RPMI8226 (cell line): ENCODE results near the gene LARGE1.

Experiments used
- DNase-seq: peaks from one replicate; pipeline ENCODE4 v3.0.0-alpha.2; 2015

Gene LARGE1

DNA sequence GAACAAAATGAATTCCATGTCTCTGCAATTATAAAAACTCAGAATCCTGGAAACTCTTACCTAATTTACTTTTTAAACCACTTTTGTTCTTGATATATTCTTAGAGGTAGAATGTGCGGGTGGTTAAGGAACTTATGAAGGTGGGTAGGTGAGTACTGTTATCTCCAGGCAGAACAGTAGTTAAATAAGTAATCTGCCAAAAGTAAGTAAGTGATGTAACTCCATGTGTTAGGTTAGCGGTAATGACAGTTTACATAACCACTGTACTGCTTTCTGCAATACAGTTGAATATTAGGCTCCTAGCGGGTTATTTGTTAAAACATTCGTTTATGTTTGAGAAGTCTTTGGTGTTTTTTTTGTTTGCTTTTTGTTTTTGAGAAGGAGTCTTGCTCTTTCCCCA lies 7.1 kb downstream of the LARGE1 start:
- DNase-seq, result no peak

DNA sequence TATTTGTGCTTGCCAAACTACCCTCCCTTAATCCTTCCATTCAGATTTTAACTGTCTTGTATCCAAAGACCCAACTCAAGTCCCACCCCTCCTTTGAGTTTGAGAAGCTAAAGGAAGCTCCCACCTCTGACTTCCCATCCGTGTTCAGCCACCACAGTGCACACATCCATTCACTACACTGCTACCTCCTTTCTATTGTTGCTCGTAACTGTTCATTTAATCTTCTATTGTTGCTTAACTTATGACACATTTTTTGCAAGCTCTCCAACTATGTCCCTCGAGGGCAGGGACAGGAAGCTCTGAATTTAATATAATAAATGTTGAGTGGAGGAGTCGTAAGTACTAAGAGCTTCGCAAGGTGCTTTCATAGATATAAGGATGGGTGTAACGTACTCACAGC lies 10.4 kb downstream of the LARGE1 start:
- no peak for DNase-seq

DNA sequence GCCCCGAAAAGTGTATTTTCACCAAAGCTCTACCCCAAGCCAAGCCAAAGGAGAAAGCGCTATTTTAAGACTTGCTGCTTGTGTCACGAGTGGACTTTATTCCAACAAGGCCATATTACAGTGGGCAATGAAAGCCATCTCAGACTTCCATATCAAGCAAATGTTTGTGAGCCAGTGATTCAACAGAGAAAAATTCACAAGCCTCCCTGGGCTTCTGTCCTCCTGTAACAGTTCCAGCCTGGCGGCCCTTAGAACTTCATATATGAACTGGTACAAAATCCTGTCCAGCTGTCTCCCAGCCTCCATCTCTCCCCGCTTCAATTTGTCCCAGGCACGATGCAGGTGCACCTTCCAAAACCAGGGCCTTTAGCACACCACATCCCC lies 11.2 kb downstream of the LARGE1 start:
- DNase-seq, result no peak

DNA sequence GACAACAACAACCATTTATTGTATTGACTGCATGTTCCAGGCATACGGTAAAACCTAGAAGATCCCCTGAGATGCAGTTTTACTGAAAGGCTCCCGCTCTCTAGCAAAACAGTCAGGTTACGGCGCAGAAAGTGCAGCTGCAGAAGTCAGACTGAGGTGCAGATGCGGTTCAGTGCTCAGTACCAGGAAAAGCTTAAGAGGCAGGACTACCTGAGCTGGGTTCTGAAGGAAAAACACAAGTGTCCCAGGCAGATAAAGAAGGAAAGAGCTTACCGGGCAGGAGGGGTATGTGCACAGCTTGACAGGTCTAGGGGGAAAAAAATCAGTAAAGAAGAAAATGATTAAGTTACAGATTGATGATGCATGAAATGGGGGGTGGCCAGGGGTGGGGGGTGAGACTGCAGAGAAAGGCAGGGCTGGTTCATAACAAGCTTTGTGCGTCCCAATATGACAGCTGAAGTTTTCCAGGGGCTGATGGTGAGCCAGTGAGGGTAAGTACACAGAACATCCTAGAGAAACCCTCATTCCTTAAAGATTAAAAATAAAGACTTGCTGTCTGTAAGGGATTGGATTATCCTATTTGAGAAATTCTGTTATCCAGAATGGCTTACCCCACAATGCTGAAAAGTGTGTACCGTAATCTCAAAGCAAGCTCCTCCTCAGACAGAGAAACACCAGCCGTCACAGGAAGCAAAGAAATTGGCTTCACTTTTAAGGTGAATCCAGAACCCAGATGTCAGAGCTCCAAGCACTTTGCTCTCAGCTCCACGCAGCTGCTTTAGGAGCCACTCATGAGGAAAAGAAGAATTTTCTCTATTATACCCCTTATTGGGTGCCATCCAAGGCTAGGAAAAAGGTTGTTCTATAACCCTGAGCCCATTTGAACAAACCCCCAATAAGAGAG lies 11.9 kb downstream of the LARGE1 start:
- no peak for DNase-seq

DNA sequence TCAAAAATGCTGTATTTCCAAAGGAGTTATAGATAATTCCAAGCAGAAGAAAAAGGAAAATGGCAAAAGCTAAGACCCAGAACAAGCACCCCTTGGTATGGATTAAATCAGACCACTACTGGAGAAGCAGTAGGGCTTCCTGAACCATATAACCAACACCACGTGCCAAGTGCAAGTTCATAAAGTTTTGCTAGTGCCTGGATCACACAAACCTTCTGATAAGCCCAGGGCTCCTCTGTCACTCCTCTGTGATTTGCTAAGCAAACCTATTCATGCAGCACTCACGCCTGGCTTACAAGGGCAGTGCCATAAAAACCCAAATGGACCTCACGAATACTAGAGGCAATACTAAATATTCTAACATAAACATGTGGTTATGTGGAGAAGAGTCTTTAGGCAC lies 13.3 kb downstream of the LARGE1 start:
- no peak for DNase-seq

DNA sequence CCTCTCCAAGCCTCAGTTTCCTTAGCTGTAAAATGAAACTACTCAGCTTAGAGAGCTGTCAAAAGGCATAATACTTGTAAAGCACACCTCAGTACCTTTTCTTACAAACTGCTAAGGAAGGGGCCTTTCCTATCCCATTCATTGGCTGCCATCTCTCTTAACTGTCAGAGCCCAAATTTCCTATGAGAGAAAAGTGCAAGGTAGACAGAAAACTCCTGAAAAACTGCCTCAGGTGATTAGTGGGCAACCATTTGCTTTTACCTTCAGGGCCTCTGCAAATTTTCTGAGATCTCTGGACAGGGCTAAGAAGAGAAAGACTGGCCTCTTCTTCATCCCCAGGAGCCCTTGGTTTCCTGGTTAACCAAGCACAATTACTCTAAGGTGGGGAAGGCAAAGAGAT lies 13.8 kb downstream of the LARGE1 start:
- no peak for DNase-seq

DNA sequence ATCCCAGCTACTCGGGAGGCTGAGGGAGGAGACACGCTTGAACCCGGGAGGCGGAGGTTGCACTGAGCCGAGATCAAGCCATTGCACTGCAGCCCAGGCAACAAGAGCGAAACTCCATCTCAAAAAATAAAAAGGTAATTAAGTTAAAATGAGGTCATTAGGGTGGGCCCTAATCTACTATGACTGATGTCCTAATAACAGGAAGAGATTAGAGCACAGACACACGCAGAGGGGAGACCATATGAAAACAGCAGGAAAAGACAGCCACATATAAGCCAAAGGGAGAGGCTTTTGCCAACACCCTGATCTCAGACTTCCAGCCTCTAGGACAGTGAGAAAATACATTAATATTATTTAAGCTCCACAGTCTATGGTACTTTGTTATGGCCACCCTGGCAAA lies 17.3 kb downstream of the LARGE1 start:
- no peak for DNase-seq

DNA sequence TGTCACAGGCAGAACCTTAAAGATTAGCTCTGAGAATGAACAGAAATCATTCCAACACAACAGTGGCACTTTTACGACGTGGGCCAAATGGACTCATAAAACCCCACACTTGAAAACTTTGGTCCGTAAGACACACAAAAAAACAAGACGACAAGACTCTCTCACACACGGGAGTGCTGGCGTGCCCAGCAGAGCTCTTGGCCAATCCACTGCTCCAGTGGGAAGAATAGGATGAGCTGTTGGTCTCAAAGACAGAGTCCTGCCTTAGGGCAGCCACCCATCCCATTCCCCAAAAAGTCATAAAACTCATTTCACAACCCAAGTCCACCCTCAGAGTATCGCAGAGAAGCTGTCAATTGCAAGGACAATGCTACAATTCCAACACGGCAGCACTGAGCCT lies 18.2 kb downstream of the LARGE1 start:
- no peak for DNase-seq

DNA sequence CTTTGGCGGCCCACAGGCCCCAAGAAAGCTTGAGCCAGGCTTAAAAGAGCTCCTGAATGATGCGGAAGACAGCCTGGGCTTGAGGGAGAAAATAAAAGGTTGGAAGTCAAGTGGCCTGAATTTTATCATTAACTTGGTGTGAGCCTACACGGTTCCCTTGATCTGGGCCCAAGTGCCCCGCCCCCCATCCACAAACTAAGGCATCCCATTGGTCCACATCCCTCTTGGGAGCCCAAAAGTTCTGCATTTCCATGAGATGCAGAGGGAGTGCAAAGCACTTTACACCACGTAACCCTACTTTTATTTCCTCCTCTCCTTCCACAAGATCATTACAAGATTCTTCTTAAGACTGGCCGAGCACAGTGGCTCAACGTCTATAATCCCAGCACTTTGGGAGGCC lies 22.2 kb downstream of the LARGE1 start:
- DNase-seq, result no peak

DNA sequence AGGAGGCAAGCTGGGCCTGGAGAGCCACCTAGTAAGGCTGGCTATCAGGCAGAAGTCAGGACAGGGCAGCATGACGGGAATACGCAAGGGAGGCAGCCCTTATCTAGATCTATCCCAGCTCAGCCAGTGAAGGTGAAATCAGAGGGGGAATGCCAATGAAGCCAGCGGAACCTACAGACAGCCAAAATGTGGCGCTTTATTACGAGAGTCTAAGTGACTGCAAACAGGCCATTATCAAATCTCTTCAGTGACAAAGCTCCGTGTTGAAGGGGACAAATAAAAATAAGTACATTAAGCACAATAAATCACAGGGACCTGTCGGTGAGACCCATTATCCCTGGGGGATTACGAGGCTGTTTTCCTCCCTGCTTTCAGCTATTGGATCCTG lies 22.8 kb downstream of the LARGE1 start:
- DNase-seq, result no peak

DNA sequence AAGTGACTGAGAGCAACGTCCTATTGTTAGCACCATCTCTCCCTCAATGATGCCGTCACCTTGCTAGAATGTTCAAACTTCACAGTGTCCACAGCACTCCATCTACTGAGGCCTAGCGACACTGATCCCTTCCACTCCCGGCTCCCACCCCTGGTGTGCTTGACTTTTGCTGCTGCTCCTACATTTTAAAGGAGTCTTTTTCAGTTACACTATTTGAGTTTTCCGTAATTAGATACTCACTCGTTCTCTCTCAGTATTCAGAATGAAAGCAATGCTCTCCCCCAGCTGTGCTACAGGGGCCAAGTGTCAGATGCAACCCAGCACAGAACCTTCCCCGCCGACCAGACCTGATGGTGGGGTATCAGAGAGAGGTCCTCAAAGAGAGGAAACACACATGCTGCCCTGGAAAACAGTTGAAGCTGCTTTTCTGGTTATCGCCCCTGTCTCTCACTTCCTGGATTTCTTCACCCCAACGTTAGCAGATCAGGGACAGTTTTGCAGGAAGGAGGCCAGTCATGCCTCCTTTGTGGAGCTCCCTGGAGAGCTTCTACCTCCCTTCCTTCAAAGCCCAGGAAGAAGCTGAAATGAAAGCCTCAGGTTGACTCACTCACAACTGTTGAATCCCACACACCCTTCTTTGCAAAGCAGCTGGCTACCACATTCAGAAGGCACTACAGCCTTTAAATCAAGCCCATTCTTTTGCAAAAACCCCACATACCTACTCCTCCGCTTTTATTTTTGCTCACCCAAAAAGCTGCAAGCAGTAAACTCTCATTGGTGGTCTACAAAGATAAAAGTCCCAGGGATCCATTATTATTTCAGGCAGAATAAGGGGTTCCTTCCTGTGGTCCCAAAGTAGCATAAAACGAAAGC lies 23.5 kb downstream of the LARGE1 start:
- DNase-seq, result no peak

DNA sequence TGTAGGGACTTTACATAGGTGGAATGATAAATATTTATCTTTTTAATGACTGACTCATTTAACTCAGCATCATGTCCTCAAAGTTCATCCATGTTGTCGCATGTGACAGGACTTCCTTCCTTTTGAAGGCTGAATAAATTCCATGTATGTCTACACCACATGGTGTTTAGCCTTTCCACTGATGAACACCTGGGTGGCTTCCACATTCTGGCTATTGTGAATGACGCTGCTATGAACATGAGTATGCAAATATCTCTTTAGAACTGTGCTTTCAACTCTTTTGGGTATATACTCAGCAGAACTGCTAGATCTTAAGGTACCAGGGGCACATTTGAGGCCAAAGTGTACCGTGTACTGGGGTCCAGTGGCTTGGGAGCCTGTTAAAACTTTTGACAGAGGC lies 24.1 kb downstream of the LARGE1 start:
- DNase-seq, result no peak

DNA sequence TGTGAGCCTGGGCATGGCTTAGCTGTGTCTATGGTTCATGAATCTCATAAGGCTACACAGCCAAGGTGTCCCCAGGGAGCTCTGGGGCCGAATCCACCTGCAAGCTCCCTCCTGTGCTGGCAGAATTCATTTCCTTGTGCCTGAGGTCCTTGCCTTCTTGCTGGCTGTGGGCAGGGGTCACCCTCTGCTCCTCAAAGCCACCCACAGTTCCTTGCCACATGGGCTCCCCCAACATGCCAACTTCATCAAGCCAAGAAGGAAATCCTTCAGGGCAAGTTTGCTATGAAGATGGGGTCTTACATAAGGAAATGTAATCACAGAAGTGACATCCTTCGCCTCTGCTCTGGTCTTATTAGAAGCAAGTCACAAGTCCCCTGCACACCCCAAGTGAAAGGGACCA lies 24.8 kb downstream of the LARGE1 start:
- DNase-seq, result no peak

DNA sequence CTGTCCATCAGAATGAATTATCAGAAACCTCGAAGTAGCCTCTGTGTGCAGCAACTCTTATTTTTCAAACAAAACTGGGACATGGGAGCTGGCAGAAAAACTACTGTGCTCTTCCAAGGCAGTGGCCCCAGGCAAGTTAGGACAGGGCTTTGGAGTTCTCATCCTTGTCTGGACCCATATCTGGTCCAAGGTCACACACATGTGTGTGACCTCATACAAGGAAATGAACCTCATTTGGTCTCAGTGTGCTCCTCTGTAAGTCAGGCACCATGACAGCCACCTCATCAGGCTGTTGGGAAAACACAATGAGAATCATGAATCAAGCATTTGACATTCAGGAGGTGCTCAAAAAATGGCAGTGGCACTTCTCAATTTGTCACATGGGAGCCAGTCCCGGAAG lies 25.8 kb downstream of the LARGE1 start:
- no peak for DNase-seq

DNA sequence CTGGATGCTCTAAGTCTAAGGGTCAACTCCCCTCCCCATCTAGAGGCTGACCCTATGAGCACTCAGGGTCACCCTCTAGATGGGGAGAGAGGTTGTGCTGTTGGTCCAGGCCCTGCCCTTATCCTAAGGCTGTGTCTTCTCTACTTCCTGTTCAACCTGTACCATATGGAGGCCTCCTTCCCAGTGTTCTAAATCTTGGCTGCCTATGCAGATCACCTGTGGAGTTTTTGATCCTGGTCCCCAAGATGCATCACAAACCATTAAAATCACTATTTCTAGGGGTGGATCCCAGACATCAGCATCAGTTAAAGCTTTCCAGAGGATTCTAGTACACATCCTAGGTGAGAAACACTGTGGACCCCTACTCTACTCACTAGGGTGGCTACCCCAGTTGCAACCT lies 26.2 kb downstream of the LARGE1 start:
- no peak for DNase-seq

DNA sequence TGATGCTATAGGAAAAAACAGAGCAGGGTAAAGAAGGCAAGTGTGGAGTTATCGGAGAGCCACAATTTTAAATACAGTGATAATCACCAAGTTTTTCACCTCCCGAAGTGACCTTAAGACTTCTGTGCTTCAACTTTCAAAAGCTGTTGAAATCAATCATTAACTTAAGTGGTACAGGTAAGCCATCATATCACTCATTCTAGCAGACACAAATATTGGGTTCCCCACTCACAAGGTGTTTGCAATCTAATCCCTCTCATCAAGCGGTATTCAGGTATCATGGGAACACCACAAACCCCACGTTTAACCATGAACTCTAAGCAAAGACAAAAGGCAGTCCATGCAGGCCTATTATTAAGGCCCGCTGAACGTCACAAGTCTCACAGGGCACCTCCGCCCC lies 26.8 kb downstream of the LARGE1 start:
- DNase-seq, result no peak

DNA sequence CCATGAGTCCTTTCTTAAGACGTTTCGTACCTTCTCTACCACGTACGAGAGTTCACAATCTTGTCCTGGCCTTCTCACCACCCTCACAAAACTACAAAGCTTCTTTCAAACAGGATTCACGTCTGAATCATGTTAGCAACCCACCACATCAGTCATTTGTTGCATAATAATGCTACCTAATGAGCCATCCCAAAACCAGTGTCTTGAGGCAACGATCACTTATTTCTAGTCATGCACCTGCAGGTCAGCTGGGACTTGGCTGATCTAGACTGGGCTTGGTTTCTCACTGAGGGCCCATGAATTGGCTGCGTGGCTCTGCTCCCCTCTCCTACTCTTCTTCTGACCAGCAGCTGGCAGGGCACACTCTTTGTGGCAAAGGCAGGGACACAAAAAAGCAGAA lies 28.3 kb downstream of the LARGE1 start:
- no peak for DNase-seq

DNA sequence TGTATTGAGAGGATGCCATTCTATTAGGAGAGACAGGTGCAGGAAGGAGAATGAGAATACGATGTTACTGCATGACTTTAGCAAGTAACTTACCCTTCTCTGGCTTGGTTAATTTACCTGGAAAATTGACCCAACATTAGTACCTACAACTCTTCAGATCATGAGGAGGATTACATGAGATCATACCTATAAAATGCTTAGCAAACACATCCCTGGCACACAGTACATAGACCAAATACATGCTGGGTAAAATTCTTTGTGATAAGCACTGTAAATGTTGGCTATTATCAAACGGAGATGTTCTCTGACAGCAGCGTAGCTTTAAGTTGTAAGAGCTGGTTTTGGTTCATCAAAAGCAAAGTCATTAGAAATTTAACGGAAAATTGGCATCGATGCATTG lies 28.8 kb downstream of the LARGE1 start:
- DNase-seq, result no peak

DNA sequence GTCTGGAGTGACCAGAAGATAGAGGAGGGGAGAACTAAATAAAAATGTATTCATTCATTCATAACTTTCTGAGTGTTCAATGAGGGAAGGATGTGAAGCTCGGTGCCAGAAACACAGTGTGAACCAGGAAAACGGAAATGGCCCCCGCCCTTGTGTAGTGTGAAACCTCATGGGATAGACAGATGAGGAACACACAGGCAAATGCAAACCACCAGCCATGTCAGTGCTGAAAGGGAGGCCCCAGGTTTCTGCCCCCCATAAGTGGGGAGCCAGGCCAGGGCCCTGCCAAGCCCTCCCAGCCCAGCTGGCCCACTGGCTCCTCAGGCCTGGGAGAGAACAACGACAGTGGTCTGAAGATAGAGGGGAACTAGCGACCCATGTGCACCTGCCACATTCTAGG lies 30.5 kb downstream of the LARGE1 start:
- DNase-seq, result no peak

DNA sequence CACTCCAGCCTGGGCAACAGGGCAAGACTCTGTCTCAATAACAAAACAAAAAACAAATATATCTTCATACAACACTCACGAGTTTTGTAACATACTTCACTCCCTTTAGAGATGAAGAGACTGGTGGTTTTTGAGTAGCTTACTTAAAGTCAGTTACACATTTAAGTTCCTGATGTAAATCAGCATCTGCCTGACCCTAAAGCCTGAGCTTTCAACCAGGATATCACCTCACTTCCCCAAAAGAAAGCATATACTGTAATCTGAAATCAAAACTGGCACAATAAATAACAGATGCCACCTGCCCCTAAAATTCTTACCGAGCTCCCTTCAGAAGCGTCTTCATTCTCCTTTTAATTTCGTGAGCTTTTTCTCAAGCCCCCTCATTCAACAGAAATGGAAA lies 31.5 kb downstream of the LARGE1 start:
- no peak for DNase-seq

DNA sequence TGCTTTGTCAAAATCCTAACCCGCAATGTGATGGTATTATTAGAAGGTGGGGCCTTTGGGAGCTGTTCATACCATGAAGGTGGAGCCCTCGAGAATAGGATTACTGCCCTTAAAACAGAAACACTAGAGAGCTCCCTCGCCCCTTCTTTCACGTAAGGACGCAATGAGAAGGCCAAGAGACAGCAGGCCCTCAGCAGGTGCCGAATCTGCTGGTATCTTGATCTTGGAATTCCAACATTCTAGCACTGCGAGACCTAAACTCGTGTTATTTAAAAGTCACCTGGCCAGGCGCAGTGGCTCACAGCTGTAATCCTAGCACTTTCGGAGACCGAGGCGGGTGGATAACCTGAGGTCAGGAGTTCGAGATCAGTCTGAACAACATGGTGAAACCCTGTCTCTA lies 33.1 kb downstream of the LARGE1 start:
- no peak for DNase-seq

DNA sequence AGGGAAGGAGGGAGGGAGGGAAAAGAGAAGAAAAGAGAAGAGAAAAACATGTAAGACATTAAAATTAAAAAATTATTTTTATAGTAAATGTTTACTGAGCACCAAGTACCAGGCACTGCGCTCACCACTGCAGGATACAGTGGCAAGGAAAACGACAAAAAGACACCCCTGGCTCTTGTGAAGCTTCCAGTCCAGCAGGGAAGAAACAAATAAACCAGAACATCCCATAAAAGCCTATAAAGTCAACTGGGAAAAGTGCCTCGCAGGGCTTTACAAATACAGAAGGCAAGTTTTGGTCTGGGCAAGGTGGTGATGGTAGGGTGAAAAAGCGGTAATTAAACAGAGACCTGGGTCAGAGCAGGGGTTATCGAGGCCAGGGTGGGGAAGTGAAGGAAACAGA lies 33.6 kb downstream of the LARGE1 start:
- no peak for DNase-seq

DNA sequence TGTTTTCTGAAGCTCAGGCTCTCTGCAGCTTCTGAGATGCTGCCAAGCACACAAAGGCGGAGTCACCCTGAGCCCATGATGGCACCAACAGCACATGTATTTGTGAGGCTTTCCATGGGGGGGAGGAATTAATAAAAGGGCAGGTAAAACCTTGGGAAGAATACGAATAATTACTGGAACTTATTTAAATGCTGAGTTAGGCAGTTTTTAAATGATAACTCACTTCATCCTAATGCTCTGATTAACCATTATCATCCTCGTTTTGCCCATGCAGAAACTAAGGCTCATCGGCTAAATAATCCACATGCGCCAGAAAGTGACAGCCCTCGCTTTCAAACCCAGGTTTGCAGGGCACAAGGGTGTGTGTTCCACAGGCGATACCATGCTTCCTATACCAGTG lies 35.4 kb downstream of the LARGE1 start:
- DNase-seq, result no peak
